ENCODE results near the gene PRKCH.

DNA sequence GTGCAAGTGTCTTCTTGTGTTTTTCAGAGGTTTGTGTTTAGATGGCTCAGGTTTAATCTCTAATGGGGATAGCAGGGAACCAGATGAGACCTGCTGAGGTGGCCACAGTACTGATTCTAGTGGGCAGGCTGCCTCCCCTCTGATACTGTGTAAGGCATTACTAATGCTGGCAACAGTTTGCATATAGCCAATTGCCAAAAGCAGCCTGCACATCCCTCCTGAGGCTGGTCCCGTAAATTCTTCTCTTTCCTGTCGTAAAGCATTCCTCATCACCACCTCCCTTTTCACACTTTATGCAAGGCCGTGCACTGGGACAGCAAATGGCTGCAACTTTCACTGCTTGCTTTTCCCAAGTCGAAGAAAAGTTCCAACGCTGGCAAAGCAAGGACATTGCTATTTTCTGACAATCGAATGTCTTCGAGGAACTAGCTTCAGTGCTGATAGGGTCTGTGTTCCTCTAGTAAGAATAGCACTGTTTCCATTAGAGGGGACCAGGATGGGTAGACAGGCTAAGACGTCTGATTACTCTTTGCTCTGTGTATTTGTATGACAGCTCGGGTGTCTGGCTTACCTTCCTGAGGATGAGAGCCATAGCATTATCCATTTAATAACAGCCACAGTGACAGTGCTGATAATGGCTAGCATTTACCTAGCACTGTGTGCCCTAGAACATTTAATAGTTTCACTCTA is 195.7 kb downstream of the PRKCH start:
- TF ChIP-seq, protein P1, sequence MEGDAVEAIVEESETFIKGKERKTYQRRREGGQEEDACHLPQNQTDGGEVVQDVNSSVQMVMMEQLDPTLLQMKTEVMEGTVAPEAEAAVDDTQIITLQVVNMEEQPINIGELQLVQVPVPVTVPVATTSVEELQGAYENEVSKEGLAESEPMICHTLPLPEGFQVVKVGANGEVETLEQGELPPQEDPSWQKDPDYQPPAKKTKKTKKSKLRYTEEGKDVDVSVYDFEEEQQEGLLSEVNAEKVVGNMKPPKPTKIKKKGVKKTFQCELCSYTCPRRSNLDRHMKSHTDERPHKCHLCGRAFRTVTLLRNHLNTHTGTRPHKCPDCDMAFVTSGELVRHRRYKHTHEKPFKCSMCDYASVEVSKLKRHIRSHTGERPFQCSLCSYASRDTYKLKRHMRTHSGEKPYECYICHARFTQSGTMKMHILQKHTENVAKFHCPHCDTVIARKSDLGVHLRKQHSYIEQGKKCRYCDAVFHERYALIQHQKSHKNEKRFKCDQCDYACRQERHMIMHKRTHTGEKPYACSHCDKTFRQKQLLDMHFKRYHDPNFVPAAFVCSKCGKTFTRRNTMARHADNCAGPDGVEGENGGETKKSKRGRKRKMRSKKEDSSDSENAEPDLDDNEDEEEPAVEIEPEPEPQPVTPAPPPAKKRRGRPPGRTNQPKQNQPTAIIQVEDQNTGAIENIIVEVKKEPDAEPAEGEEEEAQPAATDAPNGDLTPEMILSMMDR (IDR thresholded peaks at IDR 0.05) = no peak
- TF ChIP-seq POLR2AphosphoS5 (IDR thresholded peaks at IDR 0.05) (no peak), POLR2A (IDR thresholded peaks at IDR 0.05) (no peak)

All from sigmoid colon (tissue), 4 donors.